Endothelial cell of umbilical vein (primary cell): ENCODE results near the gene KCNG2.

Experiments
- CTCF ChIP-seq, 2 donors: IDR thresholded peaks; 1 replicate in 1 of 2; 2 replicates in 1 of 2; pipeline ENCODE4 v1.5.1; 2011; ENCODE audit warnings: low read length in 2 of 2, mild to moderate bottlenecking in 2 of 2, moderate library complexity in 2 of 2, control low read depth in 1 of 2, inconsistent platforms in 1 of 2, low read depth in 1 of 2; ENCODE audit not compliant: insufficient read depth in 1 of 2; ENCODE audit errors: extremely low read depth in 1 of 2
- EZH2 ChIP-seq: IDR thresholded peaks from 2 replicates; pipeline ENCODE4 v1.6.1; 2012; ENCODE audit warnings: borderline replicate concordance, low read depth, mild to moderate bottlenecking, moderate library complexity, low read length, inconsistent platforms; ENCODE audit not compliant: severe bottlenecking
- FOS ChIP-seq: IDR thresholded peaks from 2 replicates; pipeline ENCODE4 v1.6.1; 2011; ENCODE audit warnings: mild to moderate bottlenecking, low read length, moderate library complexity, borderline replicate concordance; ENCODE audit not compliant: insufficient read depth
- JUN ChIP-seq: IDR thresholded peaks from 2 replicates; pipeline ENCODE4 v1.6.1; 2011; ENCODE audit warnings: borderline replicate concordance, low read depth; ENCODE audit not compliant: insufficient read length, insufficient read depth
- MAX ChIP-seq: IDR thresholded peaks from 2 replicates; pipeline ENCODE4 v1.6.1; 2011; ENCODE audit not compliant: insufficient read depth, insufficient read length
- MYC ChIP-seq: IDR thresholded peaks from one replicate; pipeline ENCODE4 v1.6.1; 2011; ENCODE audit warnings: mild to moderate bottlenecking, low read depth, low read length
- POLR2A ChIP-seq: IDR thresholded peaks from 2 replicates; pipeline ENCODE4 v1.6.1; 2012; ENCODE audit warnings: low read depth, mild to moderate bottlenecking, control low read depth, low read length
- POLR2AphosphoS5 ChIP-seq: IDR thresholded peaks from 2 replicates; pipeline ENCODE4 v1.6.1; 2012; ENCODE audit warnings: low read depth, mild to moderate bottlenecking, control low read depth, low read length, moderate library complexity; ENCODE audit not compliant: insufficient read depth

DNA sequence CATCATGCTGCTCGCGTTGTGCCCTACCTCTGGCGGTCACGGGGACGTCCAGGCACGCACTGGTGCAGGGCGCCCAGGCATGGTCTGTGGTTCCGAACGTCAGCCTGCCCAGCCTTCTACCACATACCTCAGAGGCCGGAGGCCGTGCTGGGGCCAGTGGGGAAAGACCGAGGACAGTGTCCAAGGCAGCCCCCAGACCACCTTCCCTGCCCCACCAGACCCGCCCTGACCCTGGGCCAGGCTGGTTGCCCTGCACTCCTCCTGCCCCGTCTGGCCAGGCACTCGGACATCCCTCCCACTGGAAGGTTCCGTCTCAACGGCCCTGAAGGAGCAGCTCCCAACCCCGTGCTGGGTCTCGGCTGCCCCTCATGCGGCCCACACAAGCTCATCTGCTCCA, 120.9 kb downstream of the KCNG2 start:
- no peak for TF ChIP-seq CTCF (IDR thresholded peaks at IDR 0.05; ENCODE audit: extremely low read depth in 1 of 2, insufficient read depth in 1 of 2, low read depth in 1 of 2, low read length in 2 of 2)
- TF ChIP-seq MYC: no peak
- no peak for TF ChIP-seq POLR2A
- TF ChIP-seq FOS: no peak
- TF ChIP-seq EZH2: no peak
- TF ChIP-seq MAX: no peak
- TF ChIP-seq POLR2AphosphoS5: no peak
- TF ChIP-seq JUN: no peak
